ENCODE data around the gene HSP90AB1.
"Not testable (repeated sequence)": the region's sequence is repeated elsewhere in the genome, so short reads cannot be mapped to it uniquely, and the experiment has no call there.

The HSP90AB1 gene

GRCh38 chr6:44222486-44223318 is 24.2 kb upstream of the HSP90AB1 start:
- DNase-seq = no peak

- DNase-seq = peak; percentile 11 to 73
Observed at GRCh38 chr6:44223319-44224028, 23.4 kb upstream of the HSP90AB1 start, which contains the start of gene SLC29A1. Gene SLC29A1 (plus strand): TSS chr6:44223595. CDS start chr6:44227314, 3,719 bp downstream.

- DNase-seq = peak in 1 of 2 experiments; percentile 17
Observed at GRCh38 chr6:44224029-44224964, 22.6 kb upstream of the HSP90AB1 start.

GRCh38 chr6:44224965-44225305 is 22.0 kb upstream of the HSP90AB1 start:
- no peak for DNase-seq

- no peak for DNase-seq
Observed at GRCh38 chr6:44225579-44226325, 21.1 kb upstream of the HSP90AB1 start.

- no peak for DNase-seq
Observed at GRCh38 chr6:44226368-44227147, 20.3 kb upstream of the HSP90AB1 start.

GRCh38 chr6:44227148-44227793 is 19.6 kb upstream of the HSP90AB1 start:
- no peak for DNase-seq

- DNase-seq = no peak
Observed at GRCh38 chr6:44228031-44228430, 18.9 kb upstream of the HSP90AB1 start.

GRCh38 chr6:44228433-44228832 is 18.5 kb upstream of the HSP90AB1 start:
- DNase-seq = no peak

GRCh38 chr6:44228836-44229235 is 18.1 kb upstream of the HSP90AB1 start:
- no peak for DNase-seq

- DNase-seq = no peak
Observed at GRCh38 chr6:44229376-44230033, 17.4 kb upstream of the HSP90AB1 start.

- no peak for DNase-seq
Observed at GRCh38 chr6:44230034-44230675, 16.7 kb upstream of the HSP90AB1 start.

GRCh38 chr6:44231426-44231825 is 15.5 kb upstream of the HSP90AB1 start:
- not testable (repeated sequence) for DNase-seq

- no peak for DNase-seq
Observed at GRCh38 chr6:44232676-44233566, 14.0 kb upstream of the HSP90AB1 start.

- DNase-seq = no peak
Observed at GRCh38 chr6:44233567-44234100, 13.3 kb upstream of the HSP90AB1 start.

- peak; percentile 67 to 82 for DNase-seq
Observed at GRCh38 chr6:44234101-44235025, 12.5 kb upstream of the HSP90AB1 start.

- DNase-seq = no peak
Observed at GRCh38 chr6:44235269-44235668, 11.6 kb upstream of the HSP90AB1 start.

Measured in NCI-H446 (cell line).